Measurements from ENCODE around the gene CASP5.
A peak's percentile ranks its signal among the peaks of the same experiment; 100 is the strongest.
"Not testable (repeated sequence)": the region's sequence is repeated elsewhere in the genome, so short reads cannot be mapped to it uniquely, and the experiment has no call there.

Gene CASP5

GRCh38 chr11:105033343-105033742 lies 10.4 kb upstream of the CASP5 start:
- no peak for DNase-seq (ENCODE audit: low spot score)

DNA sequence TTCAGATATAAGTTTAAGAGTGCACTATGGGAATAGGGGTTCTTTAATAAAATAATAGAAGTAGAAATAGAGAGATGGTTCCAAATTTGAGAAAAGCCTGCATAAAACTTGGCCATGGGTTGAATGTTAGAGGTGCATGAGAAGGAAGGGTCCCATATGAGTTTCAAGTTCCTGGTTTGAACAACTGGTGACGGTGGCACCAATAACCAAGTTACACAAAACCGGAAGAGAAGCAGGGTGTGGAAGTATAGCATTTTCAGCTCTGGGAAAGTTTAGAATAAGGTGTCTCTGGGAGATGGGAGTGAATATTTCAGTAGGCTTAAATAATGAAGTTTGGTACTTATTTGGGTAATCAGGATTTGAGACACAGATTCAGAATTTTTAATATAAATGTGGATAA lies 9.5 kb upstream of the CASP5 start:
- DNase-seq (ENCODE audit: low spot score): peak; percentile 49

DNA sequence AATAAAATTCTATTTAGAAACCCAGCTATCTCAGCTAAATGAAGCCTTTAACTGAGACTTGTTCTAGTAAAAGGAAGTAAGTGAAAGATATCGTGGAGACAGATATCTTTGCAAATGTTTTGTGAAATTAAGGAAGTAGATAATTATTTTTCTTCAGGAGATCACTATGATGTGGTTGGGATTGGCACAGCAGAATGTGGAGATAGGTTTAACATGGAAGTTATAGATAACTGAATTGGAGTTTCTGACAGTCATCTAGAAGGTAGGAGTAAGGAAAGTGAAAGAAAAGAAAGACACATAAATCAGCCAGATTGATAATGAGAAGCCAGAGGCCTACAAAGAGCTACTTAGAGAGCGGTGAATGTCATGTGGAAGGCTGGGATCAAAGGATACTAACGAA lies 4.7 kb upstream of the CASP5 start:
- DNase-seq (ENCODE audit: low spot score): no peak

DNA sequence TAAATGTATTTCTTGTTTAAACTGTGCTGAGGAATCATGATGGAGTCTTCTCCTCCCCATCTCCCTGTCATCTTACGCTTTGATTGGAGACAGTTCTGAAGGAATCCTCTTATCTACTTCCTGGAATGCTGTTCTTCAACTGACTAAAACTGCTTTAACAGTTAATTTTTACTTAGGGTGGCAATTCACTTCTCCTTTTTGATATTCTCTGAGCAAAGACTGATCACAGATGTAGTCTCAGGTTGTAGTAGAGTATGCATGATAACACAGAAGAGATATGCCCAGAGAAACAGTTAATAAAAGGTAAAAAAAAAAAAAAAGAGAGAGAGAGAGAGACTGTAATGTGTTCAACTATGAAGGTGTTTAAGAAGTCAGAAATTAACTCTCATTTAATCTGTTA lies 1.4 kb upstream of the CASP5 start:
- no peak for DNase-seq (ENCODE audit: low spot score)

- no peak for DNase-seq (ENCODE audit: low spot score)
These were observed 441 bp downstream of the CASP5 start for GRCh38 chr11:105022527-105022926.

DNA sequence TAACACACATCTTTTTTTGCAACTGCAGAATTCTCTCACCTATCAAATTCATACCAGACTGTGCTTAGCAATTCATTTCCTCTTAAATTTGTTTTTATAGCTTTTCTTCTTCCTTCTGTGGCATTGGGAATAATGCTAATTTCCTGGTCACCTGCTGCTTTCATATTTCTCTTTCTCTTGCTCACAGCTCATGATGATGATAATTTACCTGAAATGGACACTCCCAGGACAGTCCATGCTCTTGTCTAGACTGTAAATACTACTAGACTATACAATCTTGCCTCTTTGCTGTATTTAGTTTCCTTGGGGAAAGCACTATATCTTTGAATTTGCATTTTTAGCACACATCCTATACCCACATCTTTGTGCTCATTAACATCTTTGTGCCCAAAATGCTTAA lies 15.5 kb downstream of the CASP5 start:
- DNase-seq (ENCODE audit: low spot score): no peak

- no peak for DNase-seq (ENCODE audit: low spot score)
These were observed 17.5 kb downstream of the CASP5 start for GRCh38 chr11:105005451-105005845.

DNA sequence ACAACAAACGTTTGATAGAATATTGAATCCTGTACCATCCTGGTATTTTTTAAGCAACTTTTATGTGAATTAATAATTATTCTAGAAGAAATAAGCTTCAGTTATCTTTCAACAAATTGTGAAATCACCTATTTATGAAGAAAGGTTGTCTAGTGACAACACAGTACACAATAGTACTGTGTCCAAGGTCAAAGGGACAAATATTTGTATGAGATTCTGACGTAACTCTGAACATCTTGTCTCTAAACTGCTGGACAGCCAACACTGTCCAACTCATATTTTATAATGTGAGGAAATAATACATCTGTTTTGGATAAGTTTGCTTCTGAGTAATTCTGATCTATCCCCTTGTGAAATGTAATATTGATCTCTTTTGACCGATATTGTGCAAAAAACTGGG lies 18.9 kb downstream of the CASP5 start:
- DNase-seq (ENCODE audit: low spot score): no peak

GRCh38 chr11:105003151-105003550 lies 19.8 kb downstream of the CASP5 start:
- no peak for DNase-seq (ENCODE audit: low spot score)

DNA sequence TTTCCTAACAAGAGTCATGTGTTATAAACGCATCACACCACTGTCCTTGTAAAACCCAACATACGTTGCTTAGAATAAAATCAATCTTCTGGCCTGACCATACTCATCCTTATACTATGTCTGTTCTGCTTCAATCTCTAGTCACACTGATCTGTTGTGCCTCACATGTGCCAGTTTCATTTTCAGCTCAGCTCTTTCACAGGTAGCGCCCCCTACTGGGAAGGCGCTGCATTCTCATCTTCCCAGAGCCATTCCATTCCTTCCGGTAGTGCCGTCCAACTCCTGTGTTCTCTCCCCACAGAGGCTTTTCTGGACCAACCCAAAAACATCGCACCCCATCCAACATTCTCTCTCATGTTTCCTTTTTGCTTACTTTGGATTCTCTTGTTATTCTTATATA lies 22.2 kb downstream of the CASP5 start:
- DNase-seq (ENCODE audit: low spot score): no peak

DNA sequence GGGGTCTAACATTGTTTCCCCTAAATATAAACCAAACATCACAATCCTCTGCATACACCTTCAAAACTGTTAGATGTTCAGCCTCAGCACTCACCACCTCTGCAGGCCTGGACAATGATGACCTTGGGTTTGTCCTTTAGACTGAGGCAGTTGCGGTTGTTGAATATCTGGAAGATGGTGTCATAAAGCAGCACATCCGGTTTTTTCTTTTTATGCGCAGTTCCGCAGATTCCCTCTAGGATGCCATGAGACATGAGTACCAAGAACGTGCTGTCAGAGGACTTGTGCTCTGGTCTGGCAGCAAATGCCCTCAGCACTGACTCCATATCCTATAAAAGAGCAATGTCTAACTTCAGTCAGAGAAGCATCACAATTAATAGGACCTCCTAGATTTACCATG lies 22.8 kb downstream of the CASP5 start:
- no peak for DNase-seq (ENCODE audit: low spot score)

- DNase-seq (ENCODE audit: low spot score): no peak
These were observed 23.2 kb downstream of the CASP5 start for GRCh38 chr11:104999721-105000120.

- DNase-seq (ENCODE audit: low spot score): no peak
These were observed 25.7 kb downstream of the CASP5 start for GRCh38 chr11:104997288-104997687.

DNA sequence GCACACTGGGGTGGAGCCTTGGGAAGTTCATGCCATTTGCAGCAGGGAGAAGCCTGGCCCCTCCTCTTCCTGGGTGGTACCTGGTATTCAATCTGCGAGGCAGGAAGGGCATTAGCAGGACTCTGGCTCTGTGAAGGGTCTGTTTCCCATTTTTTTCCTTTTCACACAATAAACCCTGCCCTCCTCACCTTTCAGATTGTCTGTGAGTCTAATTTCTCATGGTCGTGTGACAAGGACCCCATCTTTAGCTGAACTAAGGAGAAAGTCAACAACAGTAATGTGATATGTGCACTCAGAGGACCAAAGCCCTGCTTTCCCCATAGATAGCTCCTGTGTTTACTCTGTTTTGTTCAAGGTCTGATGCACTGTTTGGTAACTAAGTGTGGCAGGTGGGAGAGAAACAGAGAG lies 28.0 kb downstream of the CASP5 start:
- DNase-seq (ENCODE audit: low spot score): no peak

- DNase-seq (ENCODE audit: low spot score): no peak
These were observed 30.2 kb downstream of the CASP5 start for GRCh38 chr11:104992781-104993180.

DNA sequence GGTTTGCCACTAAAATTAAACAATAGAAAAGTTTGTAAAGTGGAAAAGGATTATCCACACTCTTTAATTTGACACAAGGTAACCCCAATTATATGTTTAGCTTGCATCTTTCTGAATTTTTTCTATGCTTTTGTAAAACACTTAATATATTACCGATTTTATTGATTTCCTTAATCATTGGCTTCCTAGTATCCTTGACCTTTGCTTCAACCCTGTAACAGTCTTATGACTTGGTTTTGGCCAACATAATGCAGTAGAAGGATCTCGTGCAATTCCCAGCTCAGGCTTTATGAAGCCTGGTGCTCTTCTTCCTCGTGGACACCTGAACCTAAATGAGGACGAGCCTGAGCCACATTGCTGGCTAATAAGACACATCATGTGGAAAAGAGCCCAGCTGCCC lies 31.0 kb downstream of the CASP5 start:
- DNase-seq (ENCODE audit: low spot score): no peak

DNA sequence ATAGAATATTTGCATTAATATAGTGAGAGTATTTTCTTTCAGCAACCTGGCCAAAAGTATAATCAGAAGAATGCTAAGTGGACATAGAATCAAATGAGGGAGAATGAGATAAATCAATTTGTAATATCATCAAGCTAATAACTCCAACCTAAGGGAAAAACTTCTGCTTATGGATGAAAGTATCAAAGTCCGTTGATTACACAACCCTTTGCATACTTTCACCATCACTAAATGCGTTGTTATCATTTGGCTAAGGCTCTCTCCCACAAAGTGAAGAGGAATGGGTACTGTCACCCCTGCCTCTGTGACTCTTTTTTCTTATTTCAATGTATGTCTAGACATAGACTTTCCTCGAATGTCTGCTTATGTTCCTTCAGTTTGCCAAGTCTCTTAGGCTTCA lies 38.2 kb downstream of the CASP5 start:
- DNase-seq (ENCODE audit: low spot score): no peak

DNA sequence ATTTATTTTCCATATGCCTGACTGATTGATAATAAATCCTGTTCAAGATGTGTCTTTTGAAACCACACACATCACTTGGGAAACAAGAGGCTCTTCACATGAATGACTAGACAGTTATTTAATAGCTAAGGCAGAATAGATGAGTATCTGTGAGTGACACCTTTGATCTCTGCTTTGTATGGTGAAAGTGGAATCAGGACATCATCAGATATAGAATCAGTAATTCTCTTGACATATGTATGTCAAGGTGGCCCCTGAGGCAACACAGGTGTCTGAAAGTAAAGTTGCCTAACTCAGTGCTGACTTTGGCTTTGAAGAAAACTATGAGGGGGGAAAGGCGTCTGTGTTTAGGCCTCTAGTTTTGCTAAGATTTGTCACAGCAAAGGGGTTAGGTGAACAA lies 43.1 kb downstream of the CASP5 start:
- DNase-seq (ENCODE audit: low spot score): no peak

DNA sequence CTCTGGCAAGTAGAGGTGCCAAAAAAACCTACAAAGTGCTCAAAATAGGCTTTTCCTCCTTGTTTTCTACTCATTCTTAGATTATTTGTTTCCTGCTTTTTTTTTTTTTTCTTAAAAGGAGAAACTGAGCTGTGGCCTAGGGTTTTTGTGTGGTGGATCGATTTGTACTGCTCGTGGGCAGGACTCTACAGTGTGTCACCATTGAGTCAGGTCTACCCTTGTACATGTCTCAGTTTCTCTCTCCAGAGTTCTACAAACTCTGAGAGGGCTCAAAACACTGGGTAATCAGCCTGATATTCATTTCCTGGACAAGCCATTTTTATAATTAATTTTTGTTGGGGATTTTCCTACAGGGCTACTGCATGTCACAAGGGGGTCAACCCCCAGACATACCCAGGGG lies 49.4 kb downstream of the CASP5 start:
- DNase-seq (ENCODE audit: low spot score): no peak

DNA sequence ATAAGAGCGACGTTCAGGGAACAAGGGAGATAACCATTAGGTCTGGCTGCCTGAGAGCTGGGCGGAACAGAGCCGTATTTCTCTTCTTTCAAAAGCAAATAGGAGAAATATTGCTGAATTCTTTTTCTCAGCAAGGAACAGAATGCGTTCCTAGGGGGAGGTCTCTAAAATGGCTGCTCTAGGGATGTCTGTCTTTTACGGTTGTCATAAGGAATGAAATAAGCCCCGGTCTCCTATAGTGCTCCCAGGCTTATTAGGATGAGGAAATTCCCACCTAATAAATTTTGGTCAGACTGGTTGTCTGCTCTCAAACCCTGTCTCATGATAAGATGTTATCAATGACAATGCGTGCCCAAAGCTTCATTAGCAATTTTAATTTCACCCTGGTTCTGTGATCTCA lies 50.0 kb downstream of the CASP5 start:
- DNase-seq (ENCODE audit: low spot score): not testable (repeated sequence)

GRCh38 chr11:104970756-104971155 lies 52.2 kb downstream of the CASP5 start:
- no peak for DNase-seq (ENCODE audit: low spot score)

DNA sequence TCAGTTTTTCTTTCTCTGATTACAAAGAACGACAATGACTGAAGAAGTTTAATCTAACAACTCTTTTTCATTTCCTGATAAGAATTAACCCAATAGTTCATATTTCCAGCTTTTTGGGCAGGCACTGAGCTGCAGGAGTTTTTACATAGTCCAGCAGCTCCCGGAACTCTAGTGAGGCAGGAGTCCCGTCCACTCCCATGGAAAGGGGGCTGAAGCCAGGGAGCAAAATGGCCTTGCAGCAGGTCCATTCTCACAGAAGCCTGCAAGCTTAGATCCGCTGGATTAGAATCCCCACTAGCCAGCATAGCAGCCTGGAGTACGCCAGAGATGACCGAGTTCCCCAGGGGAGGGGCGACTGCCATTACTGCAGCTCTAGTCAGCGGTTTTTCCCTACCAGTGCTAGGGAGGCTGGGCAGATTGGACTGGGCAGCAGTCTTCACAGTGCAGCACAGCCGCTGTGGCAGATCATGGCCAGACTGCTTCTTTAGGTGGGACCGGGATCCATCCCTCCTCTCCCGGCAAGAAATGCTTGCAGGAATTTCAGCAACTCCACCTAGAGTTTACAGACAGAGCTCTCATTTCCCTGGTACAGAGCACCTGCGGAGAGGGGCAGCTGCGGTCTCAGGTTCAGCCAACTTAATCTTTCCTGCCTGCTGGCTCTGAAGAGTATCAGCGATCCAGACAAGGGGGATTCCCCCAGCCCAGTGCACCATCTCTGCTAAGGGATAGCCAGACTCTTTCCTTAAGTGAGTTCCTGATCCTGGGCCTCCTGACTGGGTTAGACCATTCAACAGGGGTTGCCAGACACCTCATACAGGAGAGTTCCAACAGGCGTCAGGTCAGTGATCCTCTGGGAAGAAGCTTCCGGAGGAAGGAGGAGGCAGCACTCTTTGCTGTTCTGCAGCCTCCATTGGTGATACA lies 53.9 kb downstream of the CASP5 start:
- DNase-seq (ENCODE audit: low spot score): no peak

DNA sequence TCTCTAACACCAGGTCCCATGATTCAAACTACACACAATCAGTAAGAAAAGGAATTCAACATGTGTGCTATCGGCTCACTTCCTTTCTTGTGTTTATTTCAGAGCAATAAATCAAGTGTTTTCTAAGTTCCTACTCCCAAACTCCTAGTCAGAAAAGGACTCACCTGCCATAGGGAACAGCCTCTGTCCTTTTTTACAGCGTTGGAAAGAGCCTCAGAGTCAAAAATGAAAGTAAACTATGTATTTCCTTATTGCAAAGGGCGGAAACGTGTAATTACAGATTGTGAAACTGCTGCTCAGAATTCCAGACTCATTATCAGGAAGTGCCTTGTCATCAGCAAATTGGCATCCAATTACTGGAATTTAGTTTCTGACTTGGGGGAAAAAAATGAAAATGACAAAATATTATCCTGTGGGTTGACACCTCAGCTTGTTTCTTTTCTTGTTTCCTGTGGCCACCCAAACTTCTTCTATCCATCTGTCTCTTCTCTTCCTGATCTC lies 54.6 kb downstream of the CASP5 start, which contains the start of gene CASP4:
Gene CASP4 (minus strand): TSS at position 220 of the 501 bp plus-strand sequence. CDS start 49 bp downstream, at position 171.
- peak; percentile 63 for DNase-seq (ENCODE audit: low spot score)
